ENCODE results near the gene INS.

INS gene

DNA sequence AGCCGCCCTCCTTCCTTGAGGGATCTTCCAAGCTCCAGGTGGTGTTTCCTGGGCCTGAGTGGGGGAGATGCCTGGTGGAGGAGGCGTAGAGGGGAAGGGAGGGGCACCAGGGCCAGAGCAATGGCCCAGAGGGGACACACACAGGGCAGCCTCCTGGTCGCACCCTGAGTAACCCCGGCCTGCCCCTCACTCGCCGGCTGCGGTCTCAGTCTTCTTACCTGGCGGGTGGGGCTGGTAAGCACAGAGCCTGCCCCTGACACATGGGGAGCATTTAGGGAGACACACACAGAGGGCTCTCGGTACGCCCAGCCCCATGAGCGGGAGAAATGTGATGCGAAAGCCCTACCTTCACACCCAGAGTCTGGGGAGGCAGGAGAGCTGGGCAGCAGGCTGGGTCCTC lies 45.7 kb downstream of the INS start:
- no peak for DNase-seq (ENCODE audit: low read depth in 2 of 2)

DNA sequence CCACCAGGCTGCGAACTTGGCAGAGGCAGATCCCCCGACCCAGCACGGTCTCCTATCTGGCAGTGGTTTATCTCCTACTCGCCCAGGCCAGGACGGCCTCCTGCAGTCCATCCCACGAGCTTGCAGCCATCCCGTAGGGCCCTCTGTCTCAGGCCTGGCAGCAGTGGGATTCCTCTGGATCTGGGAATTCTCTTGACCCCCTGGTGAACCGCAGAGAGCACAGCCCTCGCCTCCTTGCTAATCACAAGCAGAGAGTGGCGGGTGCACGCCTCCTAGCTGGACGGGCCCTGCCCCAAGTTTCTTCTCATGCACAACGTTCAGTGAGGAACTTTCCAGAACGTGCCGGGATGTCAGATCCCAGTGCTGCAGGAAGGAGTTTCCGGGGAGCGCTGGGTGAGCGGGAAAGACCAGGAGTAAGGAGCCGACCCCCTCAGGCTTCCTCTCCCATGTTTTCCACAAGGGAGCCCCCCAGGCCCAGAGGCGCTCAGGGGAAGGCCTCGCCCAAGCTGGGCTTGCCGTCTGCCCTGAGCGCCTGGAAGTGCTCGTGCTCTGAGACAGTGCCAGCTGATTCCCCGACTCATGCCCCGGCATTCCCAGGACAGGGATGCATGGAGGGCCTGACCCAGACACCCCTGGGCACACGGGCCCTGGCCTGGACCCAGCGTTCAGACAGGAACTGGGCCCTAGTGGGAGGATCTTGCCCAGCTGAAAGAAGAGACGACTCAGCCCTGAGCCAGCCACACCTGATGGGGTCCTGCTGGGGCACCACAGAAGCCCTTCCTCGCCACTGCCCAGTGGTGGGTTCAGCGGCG lies 46.4 kb downstream of the INS start:
- no peak for DNase-seq (ENCODE audit: low read depth in 2 of 2)

DNA sequence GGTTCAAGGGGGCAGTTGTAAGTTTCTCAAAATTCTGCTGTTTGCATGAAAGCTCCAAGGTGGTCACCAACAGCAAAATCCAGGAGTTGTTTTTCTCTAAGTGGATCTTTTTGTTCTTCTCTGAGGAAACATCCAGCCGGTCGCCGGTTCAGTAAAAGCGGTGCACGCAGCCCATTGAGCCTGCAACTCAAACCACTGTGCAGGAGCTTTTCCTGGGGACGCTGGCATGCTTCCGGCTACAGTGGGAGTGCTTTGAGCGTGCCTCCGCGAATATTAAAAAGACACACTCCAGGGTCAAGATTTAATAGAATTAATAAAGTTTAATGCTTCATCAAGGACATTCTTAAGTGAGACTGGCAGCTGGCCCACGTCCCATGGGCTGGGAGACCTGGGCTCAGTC lies 47.2 kb downstream of the INS start:
- no peak for DNase-seq (ENCODE audit: low read depth in 2 of 2)

DNA sequence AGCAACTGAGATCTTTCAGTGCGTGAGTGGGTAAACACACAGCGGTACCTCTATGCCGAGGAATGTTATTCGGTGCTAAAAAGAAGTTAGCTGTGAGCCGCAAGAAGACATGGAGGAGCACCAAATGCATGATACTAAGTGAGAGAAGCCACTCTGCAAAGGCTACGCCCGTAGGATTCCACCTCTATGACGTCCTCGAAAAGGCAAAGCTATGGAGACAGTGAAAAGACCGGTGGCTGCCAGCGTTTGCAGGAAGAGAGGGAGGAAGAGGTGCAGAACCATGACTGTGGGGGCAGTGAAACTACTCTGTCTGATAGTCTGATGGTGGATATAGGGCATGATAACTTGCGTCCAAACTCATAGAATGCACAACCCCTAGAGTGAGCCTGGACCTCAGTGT lies 50.5 kb downstream of the INS start:
- DNase-seq (ENCODE audit: low read depth in 2 of 2), result no peak
